HepG2 (cell line): ENCODE data around the gene VPS11. TPM values are rescaled to one million over a fixed set of nuclear protein-coding genes. Genes with fewer than 3 reads are reported as not detected.

Experiments
- CBFB ChIP-seq: sonication (generic); formaldehyde crosslinking; IDR thresholded peaks from 2 replicates; pipeline ENCODE4 v1.4.0; 2020; ENCODE audit warnings: missing genetic modification reagents
- CENPT ChIP-seq: sonication (generic); formaldehyde crosslinking; IDR thresholded peaks from 2 replicates; pipeline ENCODE4 v1.8.0; 2022; ENCODE audit warnings: low read depth, mild to moderate bottlenecking, moderate library complexity, missing genetic modification reagents
- JDP2 ChIP-seq: sonication (generic); formaldehyde crosslinking; IDR thresholded peaks from 2 replicates; pipeline ENCODE4 v1.8.1; 2022; ENCODE audit warnings: missing genetic modification reagents, borderline replicate concordance
- MTERF4 ChIP-seq: sonication (generic); formaldehyde crosslinking; IDR thresholded peaks from 2 replicates; pipeline ENCODE4 v1.8.0; 2023; ENCODE audit warnings: mild to moderate bottlenecking, missing genetic modification reagents
- RARG ChIP-seq: sonication (generic); formaldehyde crosslinking; IDR thresholded peaks from 2 replicates; pipeline ENCODE4 v1.4.0; 2020; ENCODE audit warnings: low read depth, mild to moderate bottlenecking, missing genetic modification reagents
- SMAD3 ChIP-seq: sonication (generic); formaldehyde crosslinking; IDR thresholded peaks from 2 replicates; pipeline ENCODE4 v1.4.0; 2020; ENCODE audit warnings: missing genetic modification reagents
- SNAI1 ChIP-seq: sonication (generic); formaldehyde crosslinking; IDR thresholded peaks from 2 replicates; pipeline ENCODE4 v1.5.0; 2020; ENCODE audit warnings: mild to moderate bottlenecking, missing genetic modification reagents, borderline replicate concordance
- SP1 ChIP-seq, 2 experiments: fragments of 450-650 bp in 1 of 2; sonication (generic) in 1 of 2; formaldehyde crosslinking in 1 of 2; IDR thresholded peaks; 2 replicates each; pipeline versions ENCODE4 v1.4.0 to v1.6.1; 2016 to 2020; ENCODE audit warnings: missing genetic modification reagents in 1 of 2
- SRSF1 ChIP-seq: fragments of 200-400 bp; formaldehyde crosslinking; optimal IDR thresholded peaks from 2 replicates; pipeline ENCODE3; 2017; ENCODE audit warnings: mild to moderate bottlenecking, low read depth, low read length, moderate library complexity
- UBTF ChIP-seq: sonication (generic); formaldehyde crosslinking; IDR thresholded peaks from 2 replicates; pipeline ENCODE4 v1.4.0; 2020; ENCODE audit warnings: mild to moderate bottlenecking, missing genetic modification reagents
- ZC3H4 ChIP-seq: sonication (generic); formaldehyde crosslinking; IDR thresholded peaks from 2 replicates; pipeline ENCODE4 v1.4.0; 2020; ENCODE audit warnings: missing genetic modification reagents, borderline replicate concordance
- ZNF20 ChIP-seq: sonication (generic); formaldehyde crosslinking; IDR thresholded peaks from 2 replicates; pipeline ENCODE4 v1.4.0; 2020; ENCODE audit warnings: mild to moderate bottlenecking, moderate library complexity, missing genetic modification reagents
- ZNF251 ChIP-seq: sonication (generic); formaldehyde crosslinking; IDR thresholded peaks from 2 replicates; pipeline ENCODE4 v1.9.0; 2021; ENCODE audit warnings: mild to moderate bottlenecking, missing genetic modification reagents
- ZNF30 ChIP-seq: sonication (generic); formaldehyde crosslinking; IDR thresholded peaks from 2 replicates; pipeline ENCODE4 v1.5.0; 2020; ENCODE audit warnings: mild to moderate bottlenecking, missing genetic modification reagents
- ZNF607 ChIP-seq: sonication (generic); formaldehyde crosslinking; IDR thresholded peaks from 2 replicates; pipeline ENCODE4 v1.5.1; 2020; ENCODE audit warnings: missing genetic modification reagents, mild to moderate bottlenecking, borderline replicate concordance
- ZNF800 ChIP-seq: sonication (generic); formaldehyde crosslinking; IDR thresholded peaks from 2 replicates; pipeline ENCODE4 v1.4.0; 2020; ENCODE audit warnings: missing genetic modification reagents
- ZSCAN20 ChIP-seq: sonication (generic); formaldehyde crosslinking; IDR thresholded peaks from 2 replicates; pipeline ENCODE4 v1.4.0; 2020; ENCODE audit warnings: missing genetic modification reagents, mild to moderate bottlenecking, borderline replicate concordance
- ZSCAN22 ChIP-seq: sonication (generic); formaldehyde crosslinking; IDR thresholded peaks from 2 replicates; pipeline ENCODE4 v1.4.0; 2020; ENCODE audit warnings: mild to moderate bottlenecking, missing genetic modification reagents
- ZZZ3 ChIP-seq: sonication (generic); formaldehyde crosslinking; IDR thresholded peaks from 2 replicates; pipeline ENCODE4 v1.4.0; 2020; ENCODE audit warnings: missing genetic modification reagents, mild to moderate bottlenecking, borderline replicate concordance
- polyA plus RNA-seq, 8 experiments: library from polyadenylated mRNA; depleted of rRNA in 3 of 8; stranded (reverse) in 7 of 8; unstranded in 1 of 8; fragments of >200 nt; fragmentation: Illumina TruSeq in 4 of 8; extraction: Trizol in 4 of 8; gene quantifications; 2 replicates each; pipeline versions ENCODE4 v1.2.1 to v1.2.3, GENCODE V29; 2011 to 2016; ENCODE audit warnings: low read depth in 4 of 8, missing spikeins in 1 of 8, mixed read lengths in 1 of 8; ENCODE audit not compliant: insufficient read depth in 1 of 8
- total RNA-seq, 5 experiments: library from RNA; depleted of rRNA; stranded (reverse); fragments of >200 nt; fragmentation: Illumina TruSeq; extraction: Trizol; gene quantifications; 2 replicates each; pipeline ENCODE4 v1.2.3, GENCODE V29; 2016; ENCODE audit warnings: low read depth in 1 of 5
- TF ChIP-seq, protein P1 (sequence below): sonication (generic); formaldehyde crosslinking; IDR thresholded peaks from 2 replicates; pipeline ENCODE4 v1.4.0; 2020; ENCODE audit warnings: mild to moderate bottlenecking, missing genetic modification reagents
- TF ChIP-seq, protein P2 (sequence below): sonication (generic); formaldehyde crosslinking; conservative IDR thresholded peaks from 2 replicates; pipeline ENCODE4 v1.8.0; 2022; ENCODE audit warnings: missing genetic modification reagents

VPS11 gene
- total and polyA plus RNA-seq, 2 of the 13 experiments (the other 11 are each of a cell fraction or from before 2014, with no cell fraction given), result 13.7 to 21.6 TPM

- TF ChIP-seq ZNF800 (CRISPR knock-in tag) (no peak), SNAI1 (no peak), MTERF4 (CRISPR knock-in tag) (0 out of 2 replicates have a peak, but pooled peaks have one; percentile 36), ZZZ3 (CRISPR knock-in tag) (peak; percentile 41; the same call in 1 of the 2 replicates), ZNF30 (CRISPR knock-in tag) (no peak), ZSCAN22 (CRISPR knock-in tag) (no peak), CENPT (CRISPR knock-in tag) (no peak), ZSCAN20 (CRISPR knock-in tag) (no peak), JDP2 (no peak), ZNF251 (CRISPR knock-in tag) (no peak), SRSF1 (peak; percentile 84), UBTF (CRISPR knock-in tag) (peak; percentile 79), SMAD3 (peak; percentile 72; the same call in 1 of the 2 replicates), SP1 (IDR thresholded peaks at IDR 0.05) (no peak), SP1 (CRISPR knock-in tag; IDR thresholded peaks at IDR 0.05) (peak; percentile 89), ZC3H4 (CRISPR knock-in tag) (no peak), RARG (CRISPR knock-in tag) (no peak), CBFB (CRISPR knock-in tag) (peak; percentile 66; the same call in 1 of the 2 replicates), ZNF20 (0 out of 2 replicates have a peak, but pooled peaks have one; percentile 21), ZNF607 (CRISPR knock-in tag) (no peak)
- TF ChIP-seq, protein P1, sequence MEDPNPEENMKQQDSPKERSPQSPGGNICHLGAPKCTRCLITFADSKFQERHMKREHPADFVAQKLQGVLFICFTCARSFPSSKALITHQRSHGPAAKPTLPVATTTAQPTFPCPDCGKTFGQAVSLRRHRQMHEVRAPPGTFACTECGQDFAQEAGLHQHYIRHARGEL (CRISPR knock-in tag), result 0 out of 2 replicates have a peak, but pooled peaks have one; percentile 61
- TF ChIP-seq, protein P2, sequence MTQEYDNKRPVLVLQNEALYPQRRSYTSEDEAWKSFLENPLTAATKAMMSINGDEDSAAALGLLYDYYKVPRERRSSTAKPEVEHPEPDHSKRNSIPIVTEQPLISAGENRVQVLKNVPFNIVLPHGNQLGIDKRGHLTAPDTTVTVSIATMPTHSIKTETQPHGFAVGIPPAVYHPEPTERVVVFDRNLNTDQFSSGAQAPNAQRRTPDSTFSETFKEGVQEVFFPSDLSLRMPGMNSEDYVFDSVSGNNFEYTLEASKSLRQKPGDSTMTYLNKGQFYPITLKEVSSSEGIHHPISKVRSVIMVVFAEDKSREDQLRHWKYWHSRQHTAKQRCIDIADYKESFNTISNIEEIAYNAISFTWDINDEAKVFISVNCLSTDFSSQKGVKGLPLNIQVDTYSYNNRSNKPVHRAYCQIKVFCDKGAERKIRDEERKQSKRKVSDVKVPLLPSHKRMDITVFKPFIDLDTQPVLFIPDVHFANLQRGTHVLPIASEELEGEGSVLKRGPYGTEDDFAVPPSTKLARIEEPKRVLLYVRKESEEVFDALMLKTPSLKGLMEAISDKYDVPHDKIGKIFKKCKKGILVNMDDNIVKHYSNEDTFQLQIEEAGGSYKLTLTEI, result no peak
These were observed 49.3 kb upstream of the VPS11 start, which contains the start of the genes RPS25 and TRAPPC4 (continued) for GRCh38 chr11:119018074-119018938.
